Measurements from ENCODE around the gene ITPA. TPM values are rescaled to one million over a fixed set of nuclear protein-coding genes. Genes with fewer than 3 reads are reported as not detected.

Gene ITPA
- total RNA-seq, 1 experiment from 2014 or later: 77.3 TPM

- Histone ChIP-seq H4K20me1 (ENCODE audit: insufficient read depth) (no peaks in the 10 kb centered on the region), H3K9me2 (ENCODE audit: insufficient read depth) (no peaks in the 10 kb centered on the region), H3K4me3 (replicated peaks in 1 of 2; ENCODE audit: low read depth in 1 of 2, low read length in 2 of 2) (no peak overlapping the region), H3K27me3 (ENCODE audit: insufficient read depth, low read length) (no peaks in the 10 kb centered on the region), H3K4me1 (ENCODE audit: control insufficient read depth in 1 of 2, insufficient read depth in 2 of 2, low read length in 2 of 2) (no peaks in the 10 kb centered on the region), H3K79me2 (ENCODE audit: insufficient read depth, low read length) (no peaks in the 10 kb centered on the region), H3K9me3 (ENCODE audit: control insufficient read depth in 1 of 2, insufficient read depth in 1 of 2, low read depth in 1 of 2, low read length in 2 of 2) (no peaks in the 10 kb centered on the region), H3K27ac (ENCODE audit: low read depth, low read length) (no peak overlapping the region), H3K36me3 (ENCODE audit: control insufficient read depth in 1 of 2, insufficient read depth in 2 of 2, low read length in 2 of 2) (no peaks in the 10 kb centered on the region), H3K4me2 (ENCODE audit: low read length) (no peak overlapping the region), H3K9ac (ENCODE audit: low read length) (no peak overlapping the region), H2AFZ (ENCODE audit: low read depth, low read length, poor library complexity, severe bottlenecking) (no peak overlapping the region)
- intact Hi-C loops (cut with micrococcal nuclease): no loop called here
- CTCF ChIA-PET: no interaction called here
- BruUV-seq (replicated peaks): no TSS peak
- RAD21 ChIA-PET (ENCODE audit: low non-redundant PET in 1 of 2, low total read pairs in 2 of 2, uncharacterized antibody in 2 of 2, unreplicated experiment in 2 of 2): no interaction called here
- POLR2A ChIA-PET: no interaction called here
- TF ChIP-seq SP1 (IDR thresholded peaks at IDR 0.05; ENCODE audit: low read depth) (no peak), SRF (IDR thresholded peaks at IDR 0.05; ENCODE audit: low read depth) (no peak), MAX (IDR thresholded peaks at IDR 0.05) (no peak), JUND (IDR thresholded peaks at IDR 0.05) (no peak), REST (IDR thresholded peaks at IDR 0.05; ENCODE audit: low read depth) (no peak), ZFX (IDR thresholded peaks at IDR 0.05) (no peak), FOSL1 (IDR thresholded peaks at IDR 0.05; ENCODE audit: low read depth) (no peak), RAD21 (IDR thresholded peaks at IDR 0.05; ENCODE audit: low read depth) (no peak), EZH2phosphoT487 (IDR thresholded peaks at IDR 0.05; ENCODE audit: borderline replicate concordance) (no peak), POLR2A (IDR thresholded peaks at IDR 0.05; ENCODE audit: borderline replicate concordance, extremely low read depth, insufficient read depth, insufficient read length) (no peak), CEBPB (IDR thresholded peaks at IDR 0.05; ENCODE audit: low read depth) (no peak), ZNF274 (IDR thresholded peaks at IDR 0.05; ENCODE audit: low read depth, low read length) (no peak), ATF3 (IDR thresholded peaks at IDR 0.05) (no peak), POLR2AphosphoS5 (IDR thresholded peaks at IDR 0.05; ENCODE audit: low read depth, low read length) (no peak), ZBTB33 (IDR thresholded peaks at IDR 0.05; ENCODE audit: extremely low read depth, insufficient replicate concordance, low read length) (no peak), YY1 (IDR thresholded peaks at IDR 0.05; ENCODE audit: extremely low read depth, insufficient replicate concordance, low read depth, low read length) (no peak), SIN3A (IDR thresholded peaks at IDR 0.05; ENCODE audit: low read depth) (no peak), TCF7L2 (IDR thresholded peaks at IDR 0.05; ENCODE audit: borderline replicate concordance, extremely low read depth, insufficient read depth, insufficient read length) (no peak), EGR1 (IDR thresholded peaks at IDR 0.05; ENCODE audit: low read depth) (no peak), CBX3 (IDR thresholded peaks at IDR 0.05; ENCODE audit: low read depth) (no peak)
- DNase-seq (ENCODE audit: low read depth, low spot score): no peak
- no peak for ATAC-seq
Observed at GRCh38 chr20:3270051-3270450, 60.8 kb downstream of the ITPA start.

All from HCT116 (cell line).